ENCODE results near the gene CRISPLD2.

The CRISPLD2 gene

DNA sequence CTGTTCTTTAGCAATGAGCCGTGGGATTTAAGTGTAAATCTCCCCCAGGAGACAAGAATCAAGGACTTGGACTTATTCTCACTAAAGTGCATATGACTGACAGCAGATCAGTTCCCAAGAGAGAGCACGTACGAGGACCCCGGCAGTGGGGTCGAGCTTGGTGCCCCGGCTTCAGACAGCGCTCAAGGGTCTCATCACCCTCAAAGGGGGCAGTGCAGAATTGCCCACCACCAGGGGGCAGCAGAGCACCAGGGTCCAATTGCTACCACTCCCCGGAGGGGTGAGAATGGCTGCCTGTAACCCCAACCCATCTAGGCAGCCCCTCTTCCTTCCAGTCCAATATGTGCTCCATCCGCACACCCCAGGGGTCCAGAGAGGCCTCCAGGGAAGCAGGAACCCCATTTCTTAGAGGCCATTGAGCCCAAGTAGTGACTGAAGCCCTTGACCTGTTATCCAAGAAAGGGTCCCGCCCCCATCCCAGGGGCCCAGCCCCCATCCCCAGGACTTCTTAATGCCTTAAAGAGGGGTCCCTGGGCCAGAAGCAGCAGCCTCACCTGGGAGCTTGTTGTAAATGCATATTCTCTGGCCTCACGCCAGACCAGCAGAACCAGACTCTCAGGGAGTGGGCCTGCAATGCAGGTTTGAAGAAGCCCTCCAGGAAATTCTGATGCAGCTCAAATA is 105.4 kb downstream of the CRISPLD2 start:
- 79 to 81% methylated on average over 7 to 11 of the region's 11 CpGs for WGBS, 2 experiments (ENCODE audit: insufficient coverage in 2 of 2)
- H3K36me3 ChIP-seq (ENCODE audit: control insufficient read depth, insufficient read depth, low read length): no peaks in the 10 kb centered on the region
- no peak overlapping the region for H3K27ac ChIP-seq (ENCODE audit: low read depth, low read length, severe bottlenecking)
- H3K4me1 ChIP-seq (ENCODE audit: control insufficient read depth, insufficient read depth, low read length, poor library complexity, severe bottlenecking): no peaks in the 10 kb centered on the region
- H3K9me3 ChIP-seq (ENCODE audit: control insufficient read depth, low read length): no peaks in the 10 kb centered on the region
- H3K4me3 ChIP-seq (ENCODE audit: extremely low read depth, insufficient read depth, low read length, poor library complexity, severe bottlenecking): no peak overlapping the region

DNA sequence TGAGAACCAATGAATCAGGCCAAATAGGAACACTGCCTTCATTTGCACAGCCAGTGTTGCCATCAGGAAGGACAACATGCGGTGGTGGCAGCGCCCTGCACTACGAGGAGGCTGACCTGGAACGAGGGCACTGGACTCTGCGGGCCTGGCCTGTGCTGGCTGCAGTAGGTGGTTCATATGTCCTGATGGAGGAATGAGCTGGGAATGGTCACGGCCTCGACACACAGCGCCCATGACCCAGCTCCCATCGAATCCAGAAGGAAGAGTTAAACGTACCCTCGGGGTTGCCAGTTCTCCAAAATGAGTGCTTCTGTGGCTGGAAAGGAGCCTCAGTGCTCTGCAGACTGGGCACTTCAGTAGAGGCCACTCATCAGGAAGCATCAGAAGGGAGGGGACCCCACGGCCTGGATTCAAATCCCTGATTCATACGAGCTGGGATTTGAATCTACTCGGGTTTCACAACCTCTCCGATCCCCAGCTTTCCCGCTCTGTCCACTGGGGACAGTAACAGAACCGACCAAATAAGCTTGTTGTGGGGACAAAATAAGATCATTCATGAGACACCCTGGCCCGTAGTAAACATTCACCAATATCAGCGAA is 106.1 kb downstream of the CRISPLD2 start:
- H3K9me3 ChIP-seq (ENCODE audit: control insufficient read depth, low read length): no peaks in the 10 kb centered on the region
- no peak overlapping the region for H3K4me3 ChIP-seq (ENCODE audit: extremely low read depth, insufficient read depth, low read length, poor library complexity, severe bottlenecking)
- H3K27ac ChIP-seq (ENCODE audit: low read depth, low read length, severe bottlenecking): no peak overlapping the region
- no peaks in the 10 kb centered on the region for H3K36me3 ChIP-seq (ENCODE audit: control insufficient read depth, insufficient read depth, low read length)
- no peaks in the 10 kb centered on the region for H3K4me1 ChIP-seq (ENCODE audit: control insufficient read depth, insufficient read depth, low read length, poor library complexity, severe bottlenecking)
- 87 to 88% methylated on average over 17 of the region's 19 CpGs for WGBS, 2 experiments (ENCODE audit: insufficient coverage in 2 of 2)

DNA sequence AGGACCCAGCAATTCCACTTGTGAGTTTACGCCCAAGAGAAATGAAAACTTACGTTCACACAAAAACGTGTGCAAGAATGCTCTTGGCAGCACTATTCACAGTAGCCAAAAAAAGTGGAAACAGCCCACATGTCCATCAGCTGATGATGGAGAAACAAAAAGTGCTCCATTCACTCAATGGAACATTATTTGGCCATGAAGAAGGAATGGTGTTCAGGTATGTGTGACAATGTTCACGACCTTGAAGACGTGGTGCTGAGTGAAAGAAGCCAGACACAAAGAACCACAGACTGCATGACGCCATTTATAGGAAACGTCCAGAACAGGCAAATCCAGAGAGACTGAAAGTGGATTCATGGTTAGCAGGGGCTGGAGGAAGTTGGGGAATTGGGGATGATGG is 106.7 kb downstream of the CRISPLD2 start:
- WGBS, 2 experiments (ENCODE audit: insufficient coverage in 2 of 2): 72 to 94% methylated on average over 3 to 5 of the region's 7 CpGs
- H3K4me1 ChIP-seq (ENCODE audit: control insufficient read depth, insufficient read depth, low read length, poor library complexity, severe bottlenecking): no peaks in the 10 kb centered on the region
- no peaks in the 10 kb centered on the region for H3K36me3 ChIP-seq (ENCODE audit: control insufficient read depth, insufficient read depth, low read length)
- H3K9me3 ChIP-seq (ENCODE audit: control insufficient read depth, low read length): no peaks in the 10 kb centered on the region
- no peak overlapping the region for H3K4me3 ChIP-seq (ENCODE audit: extremely low read depth, insufficient read depth, low read length, poor library complexity, severe bottlenecking)
- no peak overlapping the region for H3K27ac ChIP-seq (ENCODE audit: low read depth, low read length, severe bottlenecking)

DNA sequence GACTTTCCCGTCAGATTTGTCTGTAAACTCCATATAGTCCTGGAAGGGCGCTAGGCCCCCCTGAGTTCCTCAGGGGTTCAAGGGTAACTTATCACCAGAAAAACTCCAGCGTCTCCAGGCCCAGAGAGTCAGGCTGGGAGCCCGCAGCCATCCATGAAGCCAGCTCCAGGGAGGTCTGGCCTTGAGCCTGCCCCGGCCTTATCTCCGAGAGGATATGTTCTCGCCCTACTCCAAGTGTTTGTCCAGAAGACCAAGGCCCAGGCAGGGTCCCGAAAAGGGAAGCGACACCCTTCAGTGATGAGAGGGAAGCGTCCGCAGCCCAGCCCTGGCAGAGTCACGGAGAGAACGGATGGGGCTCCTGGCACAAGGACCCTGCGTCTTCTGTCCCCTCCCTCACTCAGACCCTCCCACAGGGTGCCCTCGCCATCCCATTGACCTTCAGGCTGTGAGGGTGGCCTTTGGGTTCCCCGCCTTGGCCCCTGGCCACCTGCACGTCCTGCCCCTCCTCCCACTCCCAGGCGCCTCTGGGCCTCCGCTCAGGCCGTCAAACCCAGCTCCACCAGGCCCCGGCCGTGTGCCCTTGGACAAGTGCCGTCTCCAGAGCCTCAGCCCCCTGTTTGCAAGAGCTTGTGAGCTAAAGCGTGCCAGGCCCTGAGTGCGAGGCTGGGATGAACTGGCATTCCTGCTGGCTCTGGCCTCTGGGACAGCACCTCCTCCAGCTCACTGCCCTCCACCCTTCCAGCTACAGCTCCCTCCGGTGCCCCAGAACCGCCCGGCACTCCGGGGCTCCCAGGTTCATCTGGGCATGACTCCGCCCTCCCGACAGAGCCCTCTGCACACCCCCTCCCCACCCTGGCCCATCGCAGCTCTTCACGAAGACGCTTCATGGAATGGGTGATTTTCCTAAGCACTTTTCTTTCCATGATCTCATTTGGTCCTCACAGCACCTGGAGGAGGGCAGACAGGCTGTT is 108.1 kb downstream of the CRISPLD2 start:
- Histone ChIP-seq H3K36me3 (ENCODE audit: control insufficient read depth, insufficient read depth, low read length) (no peaks in the 10 kb centered on the region), H3K4me3 (ENCODE audit: extremely low read depth, insufficient read depth, low read length, poor library complexity, severe bottlenecking) (no peak overlapping the region), H3K27ac (ENCODE audit: low read depth, low read length, severe bottlenecking) (no peak overlapping the region), H3K4me1 (ENCODE audit: control insufficient read depth, insufficient read depth, low read length, poor library complexity, severe bottlenecking) (no peaks in the 10 kb centered on the region), H3K9me3 (ENCODE audit: control insufficient read depth, low read length) (no peaks in the 10 kb centered on the region)
- 86 to 88% methylated on average over 30 to 31 of the region's 34 CpGs for WGBS, 2 experiments (ENCODE audit: insufficient coverage in 2 of 2)

DNA sequence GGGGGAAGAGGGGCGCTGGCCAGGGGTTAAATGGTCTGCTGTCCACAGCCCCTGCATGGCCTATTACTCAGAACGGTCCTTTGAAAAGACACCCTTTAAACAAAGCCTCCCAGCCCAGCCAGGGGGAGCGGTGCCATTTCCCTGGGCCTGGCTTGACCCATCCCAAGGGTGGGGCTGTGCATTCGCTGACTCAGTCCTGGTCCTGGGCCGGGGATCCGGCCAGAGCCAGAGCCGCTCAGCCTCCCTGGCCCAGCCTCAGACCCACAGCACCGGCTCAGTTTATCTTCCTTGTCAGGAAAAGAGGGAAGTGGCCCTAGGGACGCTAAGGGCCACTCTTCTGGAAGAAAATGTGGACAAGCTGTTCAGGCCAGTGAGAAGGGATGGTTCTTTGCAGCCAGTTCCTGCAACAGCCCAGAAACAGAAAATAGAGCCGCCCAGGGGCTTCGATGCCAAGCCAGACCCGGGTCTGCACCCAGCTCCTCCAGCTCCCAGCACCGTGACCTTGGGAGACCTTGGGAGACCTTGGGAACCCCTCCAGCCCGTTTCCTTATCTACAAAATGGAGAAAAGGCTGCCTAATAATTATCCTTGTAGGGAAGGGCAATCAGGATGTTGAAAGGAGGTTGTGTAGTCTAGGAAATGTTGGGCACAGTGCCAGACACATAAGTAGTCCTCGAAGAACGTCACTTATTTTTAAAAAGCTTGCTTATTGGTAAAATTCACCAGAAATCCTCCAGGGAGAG is 109.1 kb downstream of the CRISPLD2 start:
- Histone ChIP-seq H3K4me3 (ENCODE audit: extremely low read depth, insufficient read depth, low read length, poor library complexity, severe bottlenecking) (no peak overlapping the region), H3K36me3 (ENCODE audit: control insufficient read depth, insufficient read depth, low read length) (no peaks in the 10 kb centered on the region), H3K4me1 (ENCODE audit: control insufficient read depth, insufficient read depth, low read length, poor library complexity, severe bottlenecking) (no peaks in the 10 kb centered on the region), H3K27ac (ENCODE audit: low read depth, low read length, severe bottlenecking) (no peak overlapping the region), H3K9me3 (ENCODE audit: control insufficient read depth, low read length) (no peaks in the 10 kb centered on the region)
- WGBS, 2 experiments (ENCODE audit: insufficient coverage in 2 of 2): 93% methylated on average over 10 to 11 of the region's 16 CpGs

DNA sequence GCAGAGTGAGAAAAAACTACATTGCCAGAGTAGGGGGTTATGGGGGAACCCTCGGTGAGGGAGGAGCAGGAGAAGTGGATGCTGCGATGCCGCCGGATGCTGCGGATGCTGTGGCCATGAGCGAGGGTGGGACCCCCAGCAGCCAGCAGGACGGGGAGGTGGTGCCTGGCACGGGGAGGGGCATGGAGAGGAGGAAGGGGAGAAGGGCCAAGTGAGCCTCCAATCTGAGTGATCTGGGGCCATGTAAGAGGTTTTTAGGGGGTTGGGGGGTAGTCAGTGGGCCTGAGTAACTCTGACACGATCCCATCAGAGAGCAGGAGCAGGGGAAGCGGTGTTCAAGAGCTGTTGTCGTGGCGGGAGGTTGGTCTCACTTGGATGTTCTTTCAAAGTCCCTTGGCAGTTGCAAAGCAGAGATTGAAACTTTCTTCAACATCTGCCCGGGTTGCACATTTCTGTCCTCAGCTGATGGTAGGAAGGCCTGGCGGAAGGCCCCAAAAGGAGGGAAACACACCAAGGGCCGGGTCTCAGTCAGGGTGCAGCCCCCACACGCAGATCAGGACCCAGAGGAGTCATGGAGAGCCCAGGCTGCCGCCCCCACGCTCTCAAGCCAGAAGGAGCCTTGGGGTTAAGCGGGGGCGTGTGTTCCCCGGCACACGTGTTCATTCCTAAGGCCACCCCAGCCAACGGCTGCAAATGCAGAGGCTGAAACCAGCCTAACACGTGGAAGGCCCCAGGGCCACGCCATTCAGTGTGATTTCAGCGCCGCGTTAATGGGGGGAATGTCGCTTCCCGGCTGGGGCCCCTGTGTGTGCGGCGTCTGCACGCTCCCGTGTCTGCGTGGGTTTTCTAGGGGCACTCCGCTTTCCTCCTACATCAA is 109.9 kb downstream of the CRISPLD2 start:
- Histone ChIP-seq H3K4me1 (ENCODE audit: control insufficient read depth, insufficient read depth, low read length, poor library complexity, severe bottlenecking) (no peaks in the 10 kb centered on the region), H3K27ac (ENCODE audit: low read depth, low read length, severe bottlenecking) (no peak overlapping the region), H3K36me3 (ENCODE audit: control insufficient read depth, insufficient read depth, low read length) (no peaks in the 10 kb centered on the region), H3K9me3 (ENCODE audit: control insufficient read depth, low read length) (no peaks in the 10 kb centered on the region), H3K4me3 (ENCODE audit: extremely low read depth, insufficient read depth, low read length, poor library complexity, severe bottlenecking) (no peak overlapping the region)
- WGBS, 2 experiments (ENCODE audit: insufficient coverage in 2 of 2): 90 to 91% methylated on average over 25 to 30 of the region's 36 CpGs

DNA sequence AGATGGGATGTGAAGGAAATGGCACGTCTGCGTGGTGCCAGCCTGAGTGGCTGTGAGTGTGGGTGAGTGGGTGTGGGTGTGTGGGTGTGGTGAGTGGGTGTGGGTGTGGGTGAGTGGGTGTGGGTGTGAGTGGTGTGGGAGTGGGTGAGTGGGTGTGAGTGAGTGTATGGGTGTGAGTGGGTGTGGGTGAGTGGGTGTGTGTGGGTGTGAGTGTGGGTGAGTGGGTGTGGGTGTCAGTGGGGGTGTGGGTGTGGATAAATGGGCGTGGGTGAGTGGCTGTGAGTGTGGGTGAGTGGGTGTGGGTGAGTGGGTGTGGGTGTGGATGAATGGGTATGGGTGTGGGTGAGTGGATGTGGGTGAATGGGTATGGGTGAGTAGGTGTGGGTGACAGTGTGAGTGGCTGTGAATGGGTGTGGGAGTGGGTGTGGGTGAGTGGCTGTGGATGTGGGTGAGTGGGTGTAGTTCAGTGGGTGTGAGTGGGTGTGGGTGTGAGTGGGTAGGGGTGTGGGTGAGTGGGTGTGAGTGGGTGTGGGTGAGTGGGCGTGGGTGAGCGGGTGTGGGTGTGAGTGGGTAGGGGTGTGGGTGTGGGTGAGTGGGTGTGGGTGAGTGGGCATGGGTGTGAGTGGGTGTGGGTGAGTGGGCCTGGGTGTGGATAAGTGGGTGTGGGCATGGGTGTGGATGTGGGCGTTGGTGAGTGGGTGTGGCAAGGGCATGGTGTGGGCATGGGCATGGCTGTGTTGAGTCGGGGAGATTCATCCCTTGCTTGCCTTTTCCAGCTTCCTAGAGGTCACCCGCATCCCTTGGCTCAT is 110.7 kb downstream of the CRISPLD2 start:
- Histone ChIP-seq H3K9me3 (ENCODE audit: control insufficient read depth, low read length) (no peaks in the 10 kb centered on the region), H3K36me3 (ENCODE audit: control insufficient read depth, insufficient read depth, low read length) (no peaks in the 10 kb centered on the region), H3K4me3 (ENCODE audit: extremely low read depth, insufficient read depth, low read length, poor library complexity, severe bottlenecking) (no peak overlapping the region), H3K4me1 (ENCODE audit: control insufficient read depth, insufficient read depth, low read length, poor library complexity, severe bottlenecking) (no peaks in the 10 kb centered on the region), H3K27ac (ENCODE audit: low read depth, low read length, severe bottlenecking) (no peak overlapping the region)
- WGBS, 2 experiments (ENCODE audit: insufficient coverage in 2 of 2): 63 to 74% methylated on average over 3 to 5 of the region's 8 CpGs

DNA sequence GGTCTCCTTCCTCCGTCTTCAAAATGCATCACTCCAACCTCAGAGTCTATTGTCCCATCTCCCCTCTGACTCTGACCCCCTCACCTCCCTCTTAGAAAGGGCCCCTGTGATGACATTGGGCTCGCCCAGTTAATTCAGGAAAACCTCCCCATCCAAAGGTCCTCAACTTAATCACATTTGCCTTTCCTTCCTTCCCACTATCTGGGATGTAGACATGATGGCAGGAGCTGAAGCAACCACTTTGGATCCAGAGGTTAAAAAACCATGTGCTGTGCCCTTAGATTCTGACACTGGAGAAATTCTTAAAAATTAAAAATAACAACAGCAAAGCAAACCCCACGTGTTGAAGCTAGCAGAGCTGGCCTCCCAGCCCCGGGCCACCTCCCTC is 111.3 kb downstream of the CRISPLD2 start:
- Histone ChIP-seq H3K27ac (ENCODE audit: low read depth, low read length, severe bottlenecking) (no peak overlapping the region), H3K4me3 (ENCODE audit: extremely low read depth, insufficient read depth, low read length, poor library complexity, severe bottlenecking) (no peak overlapping the region), H3K36me3 (ENCODE audit: control insufficient read depth, insufficient read depth, low read length) (no peaks in the 10 kb centered on the region), H3K9me3 (ENCODE audit: control insufficient read depth, low read length) (no peaks in the 10 kb centered on the region), H3K4me1 (ENCODE audit: control insufficient read depth, insufficient read depth, low read length, poor library complexity, severe bottlenecking) (no peaks in the 10 kb centered on the region)
- WGBS, 2 experiments (ENCODE audit: insufficient coverage in 2 of 2): 95 to 97% methylated on average over 4 of the region's 4 CpGs

DNA sequence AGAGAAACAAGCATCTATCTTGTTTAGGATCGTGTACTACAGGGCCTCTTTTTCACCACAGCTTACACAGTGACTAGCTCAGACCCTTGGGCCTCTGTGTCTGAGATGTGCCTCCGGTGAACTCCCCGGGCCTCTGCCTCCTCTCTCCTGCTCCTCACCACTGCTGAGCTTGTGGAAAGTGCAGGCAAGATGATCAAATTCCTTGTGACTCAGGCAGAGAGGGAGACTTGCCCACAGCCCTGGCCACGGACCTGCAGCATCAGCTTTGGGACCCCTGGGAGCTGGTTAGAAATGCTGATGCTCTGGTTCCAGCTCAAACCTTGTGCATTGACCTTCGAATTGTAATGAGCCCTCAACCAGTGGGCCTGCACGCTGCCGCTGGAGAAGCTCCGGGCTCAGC is 111.7 kb downstream of the CRISPLD2 start:
- Histone ChIP-seq H3K4me3 (ENCODE audit: extremely low read depth, insufficient read depth, low read length, poor library complexity, severe bottlenecking) (no peak overlapping the region), H3K9me3 (ENCODE audit: control insufficient read depth, low read length) (no peaks in the 10 kb centered on the region), H3K4me1 (ENCODE audit: control insufficient read depth, insufficient read depth, low read length, poor library complexity, severe bottlenecking) (no peaks in the 10 kb centered on the region), H3K36me3 (ENCODE audit: control insufficient read depth, insufficient read depth, low read length) (no peaks in the 10 kb centered on the region), H3K27ac (ENCODE audit: low read depth, low read length, severe bottlenecking) (no peak overlapping the region)
- whole genome bisulfite sequencing, 2 experiments (ENCODE audit: insufficient coverage in 2 of 2): 89 to 98% methylated on average over 5 to 6 of the region's 8 CpGs
